GM12878 (cell line): ENCODE measurements around the gene OSBPL10. TPM values are rescaled to one million over a fixed set of nuclear protein-coding genes. Genes with fewer than 3 reads are reported as not detected.

Experiments used
- ATAC-seq: fragments of 200-7000 bp; cut with Tn5 transposase; 3 replicates; pipeline ENCODE4 v1.9.1; 2020; ENCODE audit warnings: mild to moderate bottlenecking, moderate library complexity
- BruUV-seq: library from RNA; stranded (reverse); fragments of 400-500 nt; replicated peaks from 2 replicates; lab custom pipeline; 2021; lab: Mats Ljungman, UMichigan
- CTCF ChIA-PET: fragments of 300-600 bp; sonication (Branson Sonifier 250); formaldehyde crosslinking; extraction: SDS; loops from one replicate; lab custom pipeline; 2021; ENCODE audit warnings: inconsistent platforms; lab: Yijun Ruan, JAX
- POLR2A ChIA-PET: fragments of 350-600 bp; formaldehyde crosslinking; extraction: SDS; loops from one replicate; lab custom pipeline; 2021; ENCODE audit warnings: inconsistent platforms; lab: Charles Lee
- RAD21 ChIA-PET: fragments of 300-600 bp; sonication (Branson Sonifier 250); formaldehyde crosslinking; loops from one replicate; lab custom pipeline; 2023; ENCODE audit warnings: antibody characterized with exemption; ENCODE audit not compliant: unreplicated experiment; lab: Charles Lee
- SMC1A ChIA-PET: fragments of 300-600 bp; sonication (Branson Sonifier 250); formaldehyde crosslinking; loops from one replicate; lab custom pipeline; 2023; ENCODE audit not compliant: unreplicated experiment, uncharacterized antibody; lab: Charles Lee
- DNase-seq: peaks from one replicate; pipeline ENCODE4 v3.0.0-alpha.2; 2011; ENCODE audit warnings: low read depth, low spot score
- FAIRE-seq: peaks from 3 replicates; lab custom pipeline; 2011; peaks lifted over from hg19 to GRCh38; lab: Jason Lieb, UNC
- H2AFZ ChIP-seq: 2 replicates; pipeline ENCODE4 v1.6.0; 2011; ENCODE audit warnings: low read depth, low read length, control low read depth; ENCODE audit not compliant: control insufficient read depth
- H3K27ac ChIP-seq: 2 replicates; pipeline ENCODE4 v1.5.1; 2011; ENCODE audit warnings: control low read depth; ENCODE audit not compliant: control insufficient read depth, insufficient read depth
- H3K27me3 ChIP-seq, 2 experiments: replicated peaks in 1 of 2; 2 replicates each; pipeline versions ENCODE4 v1.6.0 to v1.6.1; 2011; ENCODE audit warnings: low read length in 1 of 2; ENCODE audit not compliant: control insufficient read depth in 2 of 2, insufficient read depth in 2 of 2
- H3K36me3 ChIP-seq, 2 experiments: 2 replicates each; pipeline ENCODE4 v1.5.1; 2011; ENCODE audit warnings: low read length in 1 of 2; ENCODE audit not compliant: control insufficient read depth in 2 of 2, insufficient read depth in 2 of 2
- H3K4me1 ChIP-seq: 2 replicates; pipeline ENCODE4 v1.6.1; 2011; ENCODE audit warnings: mild to moderate bottlenecking, low read length, moderate library complexity, mixed read lengths; ENCODE audit not compliant: control insufficient read depth, insufficient read depth
- H3K4me2 ChIP-seq: 2 replicates; pipeline ENCODE4 v1.6.0; 2011; ENCODE audit warnings: control low read depth; ENCODE audit not compliant: control insufficient read depth, insufficient read depth
- H3K4me3 ChIP-seq: fragments of 200-600 bp; sonication (generic); 2 replicates; pipeline ENCODE4 v1.5.1; 2016
- H3K79me2 ChIP-seq: 2 replicates; pipeline ENCODE4 v1.6.0; 2011; ENCODE audit warnings: low read length; ENCODE audit not compliant: control insufficient read depth, insufficient read depth
- H3K9ac ChIP-seq: 2 replicates; pipeline ENCODE4 v1.8.0; 2011; ENCODE audit warnings: low read length, control low read depth, mixed read lengths; ENCODE audit not compliant: control insufficient read depth, insufficient read depth
- H3K9me3 ChIP-seq: replicated peaks from 3 replicates; pipeline ENCODE4 v1.5.1; 2011; ENCODE audit warnings: mild to moderate bottlenecking, low read length; ENCODE audit not compliant: control insufficient read depth, insufficient read depth
- H4K20me1 ChIP-seq: 2 replicates; pipeline ENCODE4 v1.6.0; 2011; ENCODE audit not compliant: control insufficient read depth, insufficient read depth
- CBX5 ChIP-seq: sonication (generic); IDR thresholded peaks from 2 replicates; pipeline ENCODE4 v1.6.1; 2016; ENCODE audit warnings: low read depth, moderate library complexity, mild to moderate bottlenecking, inconsistent platforms
- E2F4 ChIP-seq: IDR thresholded peaks from 2 replicates; pipeline ENCODE4 v1.6.1; 2012; ENCODE audit warnings: low read depth, low read length, improper control_type of control experiment
- IRF4 ChIP-seq: IDR thresholded peaks from 2 replicates; pipeline ENCODE4 v1.6.1; 2011; ENCODE audit warnings: low read depth, low read length
- PML ChIP-seq: IDR thresholded peaks from 2 replicates; pipeline ENCODE4 v1.6.1; 2012; ENCODE audit warnings: low read length, inconsistent platforms
- POLR2AphosphoS2 ChIP-seq: IDR thresholded peaks from 2 replicates; pipeline ENCODE4 v1.6.1; 2011; ENCODE audit warnings: low read depth, mild to moderate bottlenecking, low read length, improper control_type of control experiment, moderate library complexity
- POLR2AphosphoS5 ChIP-seq: IDR thresholded peaks from 2 replicates; pipeline ENCODE4 v1.6.1; 2011; ENCODE audit warnings: mild to moderate bottlenecking, low read length, inconsistent platforms
- RBBP5 ChIP-seq: fragments of 200-600 bp; sonication (generic); conservative IDR thresholded peaks from 2 replicates; pipeline ENCODE4 v1.6.1; 2016
- SIX5 ChIP-seq: IDR thresholded peaks from 2 replicates; pipeline ENCODE4 v1.6.1; 2011; ENCODE audit warnings: mild to moderate bottlenecking, low read depth, low read length, moderate library complexity; ENCODE audit not compliant: severe bottlenecking
- SMAD5 ChIP-seq: IDR thresholded peaks from 2 replicates; pipeline ENCODE4 v1.6.1; 2016; ENCODE audit warnings: antibody characterized with exemption, low read depth
- TAF1 ChIP-seq: IDR thresholded peaks from 2 replicates; pipeline ENCODE4 v1.6.1; 2011; ENCODE audit warnings: mild to moderate bottlenecking, low read depth, low read length, borderline replicate concordance
- ZNF207 ChIP-seq: fragments of 450-650 bp; IDR thresholded peaks from 2 replicates; pipeline ENCODE4 v1.6.1; 2014; ENCODE audit warnings: antibody characterized with exemption, mild to moderate bottlenecking, borderline replicate concordance
- ZNF384 ChIP-seq: IDR thresholded peaks from 2 replicates; pipeline ENCODE4 v1.6.1; 2012; ENCODE audit warnings: low read depth, mild to moderate bottlenecking, low read length, improper control_type of control experiment, borderline replicate concordance
- ZNF687 ChIP-seq: fragments of 450-650 bp; IDR thresholded peaks from 2 replicates; pipeline ENCODE4 v1.6.1; 2017; ENCODE audit warnings: mild to moderate bottlenecking, moderate library complexity
- WGBS: methylation state at CpG from one replicate; pipeline ENCODE4 v1.1.6; 2016; ENCODE audit warnings: low lambda C conversion rate; ENCODE audit not compliant: insufficient replicate concordance, insufficient coverage; ENCODE audit errors: missing lambda C conversion rate; 5-methylcytosine and 5-hydroxymethylcytosine counted together
- in situ Hi-C: fragments of 300-500 bp; cut with MboI; formaldehyde crosslinking; loops from 9 replicates; pipeline ENCODE4 v1.14.3; 2018; ENCODE audit warnings: mixed read lengths
- intact Hi-C: fragments of 100-400 bp; cut with micrococcal nuclease; formaldehyde crosslinking; loops from one replicate; pipeline ENCODE4 v1.14.2; 2022; ENCODE audit not compliant: unreplicated experiment
- polyA plus RNA-seq, 11 experiments: library from polyadenylated mRNA; depleted of rRNA in 4 of 11; unstranded in 6 of 11; stranded (reverse) in 5 of 11; fragments of >200 nt; fragmentation: Nextera tagmentation in 4 of 11; fragmentation: Illumina TruSeq in 1 of 11; extraction: Ambion mirVana in 4 of 11; extraction: Trizol in 1 of 11; gene quantifications; 1 replicate in 1 of 11; 2 replicates in 10 of 11; pipeline versions ENCODE4 v1.2.1 to v1.2.3, GENCODE V29; 2011 to 2016; ENCODE audit warnings: inconsistent platforms in 2 of 11, missing spikeins in 2 of 11, low read depth in 1 of 11
- total RNA-seq, 4 experiments: library from RNA; depleted of rRNA in 3 of 4; stranded (reverse); fragments of >200 nt in 3 of 4; fragmentation: Illumina TruSeq in 1 of 4; extraction: Trizol in 1 of 4; gene quantifications; 2 replicates each; pipeline versions ENCODE4 v1.2.1 to v1.2.3, GENCODE V29; 2013 to 2021

Gene OSBPL10
- total and polyA plus RNA-seq, 10 of the 15 experiments (the other 5 are each of a cell fraction or from before 2014, with no cell fraction given), result 0.03 to 0.25 (median 0.09) TPM; not detected in 5

GRCh38 chr3:31829010-31829409 lies 152.1 kb downstream of the OSBPL10 start:
- no peaks in the 10 kb centered on the region for H3K79me2 ChIP-seq
- ATAC-seq, result no peak
- intact Hi-C loops, result no loop called here
- RAD21 ChIA-PET, result no interaction called here
- WGBS, result 65% methylated on average over 6 of the region's 6 CpGs
- POLR2A ChIA-PET, result no interaction called here
- H3K9me3 ChIP-seq, result no peaks in the 10 kb centered on the region
- no peaks in the 10 kb centered on the region for H3K4me1 ChIP-seq
- SMC1A ChIA-PET, result no interaction called here
- no peak overlapping the region for H3K4me3 ChIP-seq
- H3K27ac ChIP-seq, result no peak overlapping the region
- CTCF ChIA-PET, result no interaction called here
- H2AFZ ChIP-seq, result no peak overlapping the region
- H4K20me1 ChIP-seq, result no peaks in the 10 kb centered on the region
- H3K4me2 ChIP-seq, result no peak overlapping the region
- no peak for DNase-seq
- BruUV-seq, result no TSS peak
- H3K36me3 ChIP-seq, result no peaks in the 10 kb centered on the region
- in situ Hi-C loops, result no loop called here
- no peak for FAIRE-seq
- TF ChIP-seq TAF1 (no peak), POLR2AphosphoS5 (no peak), SMAD5 (no peak), POLR2AphosphoS2 (no peak), CBX5 (no peak), IRF4 (no peak), E2F4 (no peak), SIX5 (no peak)
- TF ChIP-seq, all 136 proteins: peak for 0
- H3K9ac ChIP-seq, result no peak overlapping the region
- no peaks in the 10 kb centered on the region; a peak in 1 of 4 replicates for H3K27me3 ChIP-seq

GRCh38 chr3:31828007-31828406 lies 153.1 kb downstream of the OSBPL10 start:
- Histone ChIP-seq H3K9ac (no peak overlapping the region), H3K36me3 (no peaks in the 10 kb centered on the region), H3K4me3 (no peak overlapping the region), H3K4me2 (no peak overlapping the region), H3K9me3 (no peaks in the 10 kb centered on the region), H2AFZ (no peak overlapping the region), H4K20me1 (no peaks in the 10 kb centered on the region), H3K79me2 (no peaks in the 10 kb centered on the region), H3K4me1 (no peaks in the 10 kb centered on the region), H3K27me3 (no peaks in the 10 kb centered on the region; a peak in 1 of 4 replicates), H3K27ac (no peak overlapping the region)
- in situ Hi-C loops, result no loop called here
- 46% methylated on average over 1 of the region's 1 CpG for WGBS
- ATAC-seq (no peak), DNase-seq (no peak), FAIRE-seq (no peak)
- ChIA-PET SMC1A (no interaction called here), CTCF (no interaction called here), RAD21 (no interaction called here), POLR2A (no interaction called here)
- no TSS peak for BruUV-seq
- intact Hi-C loops, result no loop called here
- no peak for TF ChIP-seq TAF1
- no peak for TF ChIP-seq PML
- no peak for TF ChIP-seq E2F4
- TF ChIP-seq RBBP5, result no peak
- no peak for TF ChIP-seq ZNF384
- TF ChIP-seq ZNF207, result no peak
- TF ChIP-seq ZNF687, result no peak
